Neural cell (in vitro differentiated cells): Measurements from ENCODE around the gene MADCAM1. TPM values are rescaled to one million over a fixed set of nuclear protein-coding genes. Genes with fewer than 3 reads are reported as not detected.

ENCODE experiments used
- H2AFZ ChIP-seq: fragments of 200-600, 300-800 bp; sonication (generic), shearing (Covaris generic); 2 replicates; pipeline ENCODE4 v1.6.0; 2014; ENCODE audit warnings: low read depth, mild to moderate bottlenecking, antibody characterized with exemption, low read length, moderate library complexity
- H3F3A ChIP-seq: fragments of 200-600 bp; shearing (Covaris generic); 2 replicates; pipeline ENCODE4 v1.6.1; 2016; ENCODE audit warnings: mild to moderate bottlenecking, moderate library complexity, mixed read lengths, antibody characterized with exemption, low read length; ENCODE audit not compliant: insufficient read depth, poor library complexity, severe bottlenecking
- H3K27ac ChIP-seq: fragments of 200-600, 300-800 bp; sonication (generic), shearing (Covaris generic); 2 replicates; pipeline ENCODE4 v1.5.1; 2014; ENCODE audit warnings: mild to moderate bottlenecking, low read length, moderate library complexity
- H3K27me3 ChIP-seq: fragments of 300-800, 200-600 bp; sonication (generic), shearing (Covaris generic); 2 replicates; pipeline ENCODE4 v1.6.0; 2014; ENCODE audit warnings: mild to moderate bottlenecking, low read depth, low read length, moderate library complexity; ENCODE audit not compliant: insufficient read depth
- H3K36me3 ChIP-seq: fragments of 300-800, 200-600 bp; sonication (generic), shearing (Covaris generic); 2 replicates; pipeline ENCODE4 v1.5.1; 2014; ENCODE audit warnings: mild to moderate bottlenecking, antibody characterized with exemption, low read length, moderate library complexity; ENCODE audit not compliant: insufficient read depth
- H3K4me2 ChIP-seq: fragments of 300-800, 200-600 bp; sonication (generic), shearing (Covaris generic); 2 replicates; pipeline ENCODE4 v1.6.0; 2014; ENCODE audit warnings: mild to moderate bottlenecking, low read length
- H3K4me3 ChIP-seq: fragments of 300-800, 200-600 bp; sonication (generic), shearing (Covaris generic); 2 replicates; pipeline ENCODE4 v1.5.1; 2014; ENCODE audit warnings: mild to moderate bottlenecking, low read length, moderate library complexity
- H3K79me2 ChIP-seq: fragments of 200-600 bp; shearing (Covaris generic); replicated peaks from 2 replicates; pipeline ENCODE4 v1.6.0; 2014; ENCODE audit warnings: mild to moderate bottlenecking, low read length, moderate library complexity; ENCODE audit not compliant: insufficient read depth
- H3K9ac ChIP-seq: fragments of 300-800, 200-600 bp; sonication (generic), shearing (Covaris generic); 2 replicates; pipeline ENCODE4 v1.6.1; 2016; ENCODE audit warnings: mild to moderate bottlenecking, low read length, mixed read lengths
- H3K9me2 ChIP-seq: fragments of 200-600 bp; shearing (Covaris generic); 2 replicates; pipeline ENCODE4 v1.6.1; 2016; ENCODE audit warnings: mild to moderate bottlenecking, low read length, mixed read lengths; ENCODE audit not compliant: insufficient read depth
- H3K9me3 ChIP-seq: fragments of 200-600, 300-800 bp; sonication (generic), shearing (Covaris generic); 2 replicates; pipeline ENCODE4 v1.6.1; 2016; ENCODE audit warnings: mild to moderate bottlenecking, mixed run types, low read length, moderate library complexity, mixed read lengths
- H4K20me1 ChIP-seq: fragments of 200-600 bp; shearing (Covaris generic); 2 replicates; pipeline ENCODE4 v1.6.1; 2016; ENCODE audit warnings: mild to moderate bottlenecking, mixed run types; ENCODE audit not compliant: insufficient read depth
- EP300 ChIP-seq: fragments of 450-650 bp; conservative IDR thresholded peaks from 2 replicates; pipeline ENCODE4 v1.6.1; 2014; ENCODE audit warnings: antibody characterized with exemption, mild to moderate bottlenecking, moderate library complexity; ENCODE audit not compliant: poor library complexity, severe bottlenecking
- EZH2 ChIP-seq: fragments of 200-600, 300-800 bp; shearing (Covaris generic), sonication (generic); IDR thresholded peaks from 2 replicates; pipeline ENCODE4 v1.6.1; 2014; ENCODE audit warnings: antibody characterized with exemption, low read length, borderline replicate concordance, mild to moderate bottlenecking; ENCODE audit not compliant: insufficient read depth, poor library complexity, severe bottlenecking
- MXI1 ChIP-seq: fragments of 450-650 bp; conservative IDR thresholded peaks from 2 replicates; pipeline ENCODE4 v1.6.1; 2014; ENCODE audit warnings: antibody characterized with exemption, mild to moderate bottlenecking; ENCODE audit not compliant: poor library complexity, severe bottlenecking
- POLR2AphosphoS5 ChIP-seq: IDR thresholded peaks from 2 replicates; pipeline ENCODE4 v1.6.1; 2012
- RAD21 ChIP-seq: fragments of 450-650 bp; conservative IDR thresholded peaks from 2 replicates; pipeline ENCODE4 v1.6.1; 2014; ENCODE audit warnings: antibody characterized with exemption, mild to moderate bottlenecking, moderate library complexity
- SMC3 ChIP-seq: fragments of 450-650 bp; conservative IDR thresholded peaks from 2 replicates; pipeline ENCODE4 v1.6.1; 2014; ENCODE audit warnings: antibody characterized with exemption, mild to moderate bottlenecking, moderate library complexity; ENCODE audit not compliant: poor library complexity
- TAF1 ChIP-seq: IDR thresholded peaks from 2 replicates; pipeline ENCODE4 v1.6.1; 2012; ENCODE audit warnings: low read depth
- polyA plus RNA-seq: library from polyadenylated mRNA; depleted of rRNA; stranded (reverse); fragments of >200 nt; gene quantifications from 2 replicates; pipeline ENCODE4 v1.2.3, GENCODE V29; 2014
- TF ChIP-seq, protein P1 (sequence below): fragments of 450-650 bp; IDR thresholded peaks from 2 replicates; pipeline ENCODE4 v1.5.1; 2014; ENCODE audit warnings: antibody characterized with exemption, mild to moderate bottlenecking, moderate library complexity; ENCODE audit not compliant: poor library complexity, severe bottlenecking
- TF ChIP-seq, protein P2 (sequence below): IDR thresholded peaks from 2 replicates; pipeline ENCODE4 v1.6.1; 2012; ENCODE audit warnings: borderline replicate concordance

The MADCAM1 gene
- polyA plus RNA-seq, 1 donor from 2014 or later = 1.0 TPM

DNA sequence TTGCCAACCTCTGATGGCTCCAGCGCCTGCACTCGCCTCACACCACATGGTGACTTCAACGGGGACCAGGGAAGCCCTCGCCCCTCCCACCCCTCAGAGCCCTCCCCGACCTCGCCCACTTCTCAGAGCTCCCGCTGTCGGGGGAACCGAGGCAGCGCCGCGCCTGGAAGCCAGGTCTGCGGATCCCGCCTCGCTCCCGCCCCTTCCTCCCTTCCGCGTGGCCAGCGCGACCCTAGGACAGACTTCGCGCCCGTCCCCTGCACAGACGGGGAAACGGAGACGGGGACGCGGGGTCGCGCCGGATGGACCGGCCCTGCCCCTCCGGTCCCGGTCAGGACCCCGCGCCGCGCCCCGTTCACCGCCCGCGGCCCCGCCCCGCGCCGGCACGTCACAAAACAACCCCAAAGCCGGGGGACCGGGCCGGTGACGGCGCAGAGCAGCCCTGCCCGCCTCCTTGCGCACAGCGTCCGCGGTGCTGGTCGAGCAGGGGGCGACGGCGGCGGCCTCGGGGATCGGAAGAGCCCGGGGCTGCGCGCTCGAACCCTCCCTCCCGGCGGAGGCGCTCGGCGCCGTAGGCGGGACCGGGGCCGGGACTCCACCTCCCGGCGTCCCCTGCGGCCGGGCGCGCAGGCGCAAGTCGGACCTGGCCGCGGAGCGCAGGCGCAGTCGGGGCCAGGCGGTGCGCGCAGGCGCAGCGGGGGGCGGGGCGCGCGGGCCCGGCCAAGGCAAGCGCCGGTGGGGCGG is 34.9 kb downstream of the MADCAM1 start:
- peak overlapping the region; percentile 87 for H3K27ac ChIP-seq
- no peaks in the 10 kb centered on the region for H3K27me3 ChIP-seq
- H3F3A ChIP-seq = no peaks in the 10 kb centered on the region
- H3K9me2 ChIP-seq = no peaks in the 10 kb centered on the region
- H3K79me2 ChIP-seq = peaks cover 30% of the 10 kb centered on the region
- peaks cover 16% of the 10 kb centered on the region for H4K20me1 ChIP-seq
- peak overlapping the region; percentile 95 for H3K9ac ChIP-seq
- no peaks in the 10 kb centered on the region for H3K9me3 ChIP-seq
- H2AFZ ChIP-seq = peak overlapping the region; percentile 27
- H3K4me2 ChIP-seq = no peak overlapping the region
- peak overlapping the region; percentile 77 for H3K4me3 ChIP-seq
- H3K36me3 ChIP-seq = no peaks in the 10 kb centered on the region
- TF ChIP-seq RAD21 (peak; percentile 43), EZH2 (no peak), SMC3 (peak; percentile 60), MXI1 (peak; percentile 85), EP300 (peak; percentile 49), POLR2AphosphoS5 (peak; percentile 66), TAF1 (no peak)
- TF ChIP-seq, protein P1, sequence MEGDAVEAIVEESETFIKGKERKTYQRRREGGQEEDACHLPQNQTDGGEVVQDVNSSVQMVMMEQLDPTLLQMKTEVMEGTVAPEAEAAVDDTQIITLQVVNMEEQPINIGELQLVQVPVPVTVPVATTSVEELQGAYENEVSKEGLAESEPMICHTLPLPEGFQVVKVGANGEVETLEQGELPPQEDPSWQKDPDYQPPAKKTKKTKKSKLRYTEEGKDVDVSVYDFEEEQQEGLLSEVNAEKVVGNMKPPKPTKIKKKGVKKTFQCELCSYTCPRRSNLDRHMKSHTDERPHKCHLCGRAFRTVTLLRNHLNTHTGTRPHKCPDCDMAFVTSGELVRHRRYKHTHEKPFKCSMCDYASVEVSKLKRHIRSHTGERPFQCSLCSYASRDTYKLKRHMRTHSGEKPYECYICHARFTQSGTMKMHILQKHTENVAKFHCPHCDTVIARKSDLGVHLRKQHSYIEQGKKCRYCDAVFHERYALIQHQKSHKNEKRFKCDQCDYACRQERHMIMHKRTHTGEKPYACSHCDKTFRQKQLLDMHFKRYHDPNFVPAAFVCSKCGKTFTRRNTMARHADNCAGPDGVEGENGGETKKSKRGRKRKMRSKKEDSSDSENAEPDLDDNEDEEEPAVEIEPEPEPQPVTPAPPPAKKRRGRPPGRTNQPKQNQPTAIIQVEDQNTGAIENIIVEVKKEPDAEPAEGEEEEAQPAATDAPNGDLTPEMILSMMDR = peak; percentile 57
- TF ChIP-seq, protein P2, sequence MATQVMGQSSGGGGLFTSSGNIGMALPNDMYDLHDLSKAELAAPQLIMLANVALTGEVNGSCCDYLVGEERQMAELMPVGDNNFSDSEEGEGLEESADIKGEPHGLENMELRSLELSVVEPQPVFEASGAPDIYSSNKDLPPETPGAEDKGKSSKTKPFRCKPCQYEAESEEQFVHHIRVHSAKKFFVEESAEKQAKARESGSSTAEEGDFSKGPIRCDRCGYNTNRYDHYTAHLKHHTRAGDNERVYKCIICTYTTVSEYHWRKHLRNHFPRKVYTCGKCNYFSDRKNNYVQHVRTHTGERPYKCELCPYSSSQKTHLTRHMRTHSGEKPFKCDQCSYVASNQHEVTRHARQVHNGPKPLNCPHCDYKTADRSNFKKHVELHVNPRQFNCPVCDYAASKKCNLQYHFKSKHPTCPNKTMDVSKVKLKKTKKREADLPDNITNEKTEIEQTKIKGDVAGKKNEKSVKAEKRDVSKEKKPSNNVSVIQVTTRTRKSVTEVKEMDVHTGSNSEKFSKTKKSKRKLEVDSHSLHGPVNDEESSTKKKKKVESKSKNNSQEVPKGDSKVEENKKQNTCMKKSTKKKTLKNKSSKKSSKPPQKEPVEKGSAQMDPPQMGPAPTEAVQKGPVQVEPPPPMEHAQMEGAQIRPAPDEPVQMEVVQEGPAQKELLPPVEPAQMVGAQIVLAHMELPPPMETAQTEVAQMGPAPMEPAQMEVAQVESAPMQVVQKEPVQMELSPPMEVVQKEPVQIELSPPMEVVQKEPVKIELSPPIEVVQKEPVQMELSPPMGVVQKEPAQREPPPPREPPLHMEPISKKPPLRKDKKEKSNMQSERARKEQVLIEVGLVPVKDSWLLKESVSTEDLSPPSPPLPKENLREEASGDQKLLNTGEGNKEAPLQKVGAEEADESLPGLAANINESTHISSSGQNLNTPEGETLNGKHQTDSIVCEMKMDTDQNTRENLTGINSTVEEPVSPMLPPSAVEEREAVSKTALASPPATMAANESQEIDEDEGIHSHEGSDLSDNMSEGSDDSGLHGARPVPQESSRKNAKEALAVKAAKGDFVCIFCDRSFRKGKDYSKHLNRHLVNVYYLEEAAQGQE = no peak

DNA sequence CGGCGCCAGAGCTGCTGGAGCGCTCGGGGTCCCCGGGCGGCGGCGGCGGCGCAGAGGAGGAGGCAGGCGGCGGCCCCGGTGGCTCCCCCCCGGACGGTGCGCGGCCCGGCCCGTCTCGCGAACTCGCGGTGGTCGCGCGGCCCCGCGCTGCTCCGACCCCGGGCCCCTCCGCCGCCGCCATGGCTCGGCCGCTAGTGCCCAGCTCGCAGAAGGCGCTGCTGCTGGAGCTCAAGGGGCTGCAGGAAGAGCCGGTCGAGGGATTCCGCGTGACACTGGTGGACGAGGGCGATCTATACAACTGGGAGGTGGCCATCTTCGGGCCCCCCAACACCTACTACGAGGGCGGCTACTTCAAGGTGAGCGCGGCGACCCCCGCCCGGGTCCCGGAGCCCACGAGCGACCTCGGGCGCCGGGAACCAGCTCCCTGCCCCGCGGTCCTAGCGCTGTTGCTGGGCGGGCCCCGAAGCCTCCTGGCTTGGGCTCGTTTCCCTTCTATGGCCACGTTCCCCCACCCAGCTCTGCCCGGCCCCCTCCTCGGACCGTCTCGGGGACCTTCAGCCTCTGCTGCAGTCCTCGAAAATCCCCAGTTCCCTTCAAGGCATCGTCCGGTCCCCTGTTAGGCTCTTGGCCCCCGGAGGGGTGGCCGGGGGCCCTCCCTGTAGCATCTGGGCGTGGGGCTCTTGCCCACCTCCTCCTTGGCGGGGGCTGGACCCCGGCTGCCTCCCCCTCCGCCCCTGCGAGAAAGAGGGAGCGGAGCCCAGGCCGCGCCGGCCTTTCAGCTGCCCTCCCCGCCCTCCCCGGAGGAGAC is 35.7 kb downstream of the MADCAM1 start, which contains the start of gene CDC34:
CDC34 (plus strand) TSS at position 8 of the 808 bp plus-strand sequence; CDS start at position 180, 172 bp downstream.
- Histone ChIP-seq H3F3A (no peaks in the 10 kb centered on the region), H4K20me1 (peaks cover 16% of the 10 kb centered on the region)
- TF ChIP-seq MXI1 (no peak), POLR2AphosphoS5 (peak; percentile 70)

More for the DNA sequence above, 35.7 kb downstream of the MADCAM1 start, which contains the start of gene CDC34:
- H3K4me3 ChIP-seq = peak within 1 kb of the TSS; percentile 99
- peak within 1 kb of the TSS; percentile 67 for H3K4me2 ChIP-seq
- no peaks in the 10 kb centered on the region for H3K27me3 ChIP-seq
- no peaks in the 10 kb centered on the region for H3K9me3 ChIP-seq
- H3K27ac ChIP-seq = peak within 1 kb of the TSS; percentile 88
- H3K79me2 ChIP-seq = peaks cover 30% of the 10 kb centered on the region
- peak within 1 kb of the TSS; percentile 95 for H3K9ac ChIP-seq
- peak within 1 kb of the TSS; percentile 27 for H2AFZ ChIP-seq
- no peaks in the 10 kb centered on the region for H3K36me3 ChIP-seq
- H3K9me2 ChIP-seq = no peaks in the 10 kb centered on the region
